C4-2B (cell line): ENCODE results near the gene MAP3K12.
A peak's percentile ranks its signal among the peaks of the same experiment; 100 is the strongest.

Experiments
- H3K27ac ChIP-seq: fragments of 450-650 bp; 2 replicates; pipeline ENCODE4 v1.5.1; 2017
- ZFX ChIP-seq: fragments of 450-650 bp; IDR thresholded peaks from 2 replicates; pipeline ENCODE4 v1.6.1; 2017
- TF ChIP-seq, protein P1 (sequence below): fragments of 450-650 bp; conservative IDR thresholded peaks from 2 replicates; pipeline ENCODE4 v1.5.1; 2017; ENCODE audit warnings: mild to moderate bottlenecking

MAP3K12 gene

DNA sequence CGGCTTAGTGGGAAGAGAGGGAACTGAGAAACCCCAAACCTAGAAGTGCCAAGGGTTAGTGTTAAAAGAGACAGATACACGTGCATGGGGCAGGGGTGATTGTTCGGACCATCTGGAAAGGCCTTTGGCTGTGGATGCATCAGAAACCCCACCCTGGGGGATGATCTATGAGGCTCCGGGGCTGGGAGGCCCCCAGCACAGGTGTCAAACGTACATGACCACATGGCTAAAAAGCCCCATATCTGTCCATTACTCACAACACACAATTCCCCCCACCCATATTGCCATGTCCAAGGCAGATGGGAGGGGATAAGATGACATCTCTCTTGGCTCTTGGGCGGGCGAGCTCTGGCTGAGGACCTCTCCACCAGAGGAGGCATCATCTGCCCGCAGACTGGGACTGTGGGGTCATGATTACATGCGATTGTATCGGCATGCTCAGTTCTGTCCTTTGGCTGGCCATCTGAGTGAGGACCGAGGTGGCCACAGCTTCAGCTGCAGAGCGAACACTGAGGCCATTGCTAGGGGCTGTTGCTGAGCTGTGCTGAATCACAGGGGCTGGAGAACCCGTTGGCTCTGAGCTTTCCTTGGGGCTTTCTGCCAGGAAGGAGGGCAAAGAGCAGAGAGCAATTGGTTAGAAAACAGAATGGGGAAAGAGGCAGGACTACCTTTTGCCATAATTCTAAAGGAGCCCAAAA lies 17.6 kb upstream of the MAP3K12 start:
- TF ChIP-seq, protein P1, sequence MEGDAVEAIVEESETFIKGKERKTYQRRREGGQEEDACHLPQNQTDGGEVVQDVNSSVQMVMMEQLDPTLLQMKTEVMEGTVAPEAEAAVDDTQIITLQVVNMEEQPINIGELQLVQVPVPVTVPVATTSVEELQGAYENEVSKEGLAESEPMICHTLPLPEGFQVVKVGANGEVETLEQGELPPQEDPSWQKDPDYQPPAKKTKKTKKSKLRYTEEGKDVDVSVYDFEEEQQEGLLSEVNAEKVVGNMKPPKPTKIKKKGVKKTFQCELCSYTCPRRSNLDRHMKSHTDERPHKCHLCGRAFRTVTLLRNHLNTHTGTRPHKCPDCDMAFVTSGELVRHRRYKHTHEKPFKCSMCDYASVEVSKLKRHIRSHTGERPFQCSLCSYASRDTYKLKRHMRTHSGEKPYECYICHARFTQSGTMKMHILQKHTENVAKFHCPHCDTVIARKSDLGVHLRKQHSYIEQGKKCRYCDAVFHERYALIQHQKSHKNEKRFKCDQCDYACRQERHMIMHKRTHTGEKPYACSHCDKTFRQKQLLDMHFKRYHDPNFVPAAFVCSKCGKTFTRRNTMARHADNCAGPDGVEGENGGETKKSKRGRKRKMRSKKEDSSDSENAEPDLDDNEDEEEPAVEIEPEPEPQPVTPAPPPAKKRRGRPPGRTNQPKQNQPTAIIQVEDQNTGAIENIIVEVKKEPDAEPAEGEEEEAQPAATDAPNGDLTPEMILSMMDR: no peak
- no peak for TF ChIP-seq ZFX
- no peak overlapping the region for H3K27ac ChIP-seq

DNA sequence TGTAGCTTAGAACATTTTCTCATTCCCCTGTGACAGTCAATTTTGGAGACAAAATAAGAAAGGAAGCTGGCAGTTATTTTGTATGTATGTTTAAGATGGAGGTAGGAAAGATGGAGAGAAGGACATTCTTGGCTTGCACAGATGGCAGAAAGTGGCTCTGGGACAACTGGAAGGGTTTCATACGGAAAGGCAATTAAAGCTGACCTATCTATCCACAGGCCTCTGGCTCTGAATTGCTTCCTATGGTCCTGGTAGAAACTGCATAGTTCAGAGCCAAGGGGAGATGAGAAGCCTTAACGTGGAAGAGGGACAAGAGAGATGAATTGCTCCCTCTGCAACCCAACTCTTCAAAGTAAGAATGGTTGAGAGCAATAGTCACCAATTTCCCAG lies 16.0 kb upstream of the MAP3K12 start:
- no peak for TF ChIP-seq ZFX
- TF ChIP-seq, protein P1: no peak
- H3K27ac ChIP-seq: no peak overlapping the region

DNA sequence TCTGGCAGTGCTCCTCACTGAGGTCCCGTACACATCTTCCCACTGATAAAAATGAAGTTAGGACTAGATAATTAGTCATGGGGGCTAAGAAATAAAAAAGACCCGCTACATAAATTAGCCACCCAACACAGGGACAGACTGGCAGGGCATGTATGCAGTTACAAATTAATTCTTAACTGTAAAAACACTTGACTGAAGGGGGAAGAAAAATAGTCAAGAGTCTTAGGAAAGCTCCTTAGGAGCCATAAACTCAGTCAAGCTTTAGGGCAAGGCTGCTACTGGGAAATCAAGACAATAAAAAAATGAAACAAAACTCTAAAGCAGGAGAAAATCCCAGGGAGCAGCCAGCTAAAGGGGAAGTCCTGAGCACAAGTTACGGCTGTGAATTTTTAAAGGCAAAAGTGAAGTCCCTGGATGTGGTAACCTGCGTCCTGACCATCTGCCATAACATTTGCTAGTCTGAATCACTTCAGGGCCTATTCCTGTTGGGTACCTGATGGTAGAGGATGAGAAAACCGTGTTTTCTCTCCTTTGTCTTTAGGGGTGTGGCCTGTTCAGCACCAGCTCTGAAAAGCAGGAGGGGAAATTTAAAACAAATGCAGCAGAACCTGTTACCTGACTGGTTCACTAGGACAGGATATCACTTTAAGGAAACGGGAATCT lies 15.5 kb upstream of the MAP3K12 start:
- TF ChIP-seq, protein P1: no peak
- no peak for TF ChIP-seq ZFX
- no peak overlapping the region for H3K27ac ChIP-seq

DNA sequence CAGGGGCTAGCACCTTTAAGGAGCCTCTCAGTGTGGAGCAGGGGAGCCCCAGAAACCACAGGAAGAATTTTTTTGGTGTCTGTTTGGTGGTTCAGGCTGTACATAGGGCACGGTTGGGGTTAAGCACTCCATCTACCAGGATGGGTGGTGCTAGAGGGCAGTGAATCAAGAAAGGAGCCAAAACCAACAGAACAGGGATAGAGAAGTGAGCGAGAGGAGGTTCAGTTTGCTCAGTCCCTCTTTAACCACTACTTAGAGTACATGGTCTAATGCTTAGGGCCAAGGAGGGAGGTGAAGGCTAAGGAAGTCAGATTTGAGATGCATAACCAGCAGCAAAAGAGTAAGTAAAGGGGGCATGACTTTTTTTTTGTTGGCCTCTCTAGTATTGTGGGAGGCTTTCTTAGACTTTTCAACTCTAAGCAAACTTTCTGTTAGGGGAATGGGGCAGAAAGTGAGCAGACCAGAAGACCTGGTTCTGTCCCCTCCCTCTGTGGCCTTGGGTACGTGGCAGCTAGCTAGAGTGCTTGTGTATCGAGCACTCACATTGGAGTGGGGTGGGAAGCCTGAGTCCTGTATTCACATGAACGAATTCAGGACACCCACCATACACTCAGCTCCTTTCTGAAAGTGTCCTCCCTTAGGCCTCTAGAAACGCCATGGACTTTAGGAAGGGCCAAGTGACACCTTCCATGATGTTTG lies 14.6 kb upstream of the MAP3K12 start:
- TF ChIP-seq, protein P1: no peak
- no peak for TF ChIP-seq ZFX
- no peak overlapping the region for H3K27ac ChIP-seq

DNA sequence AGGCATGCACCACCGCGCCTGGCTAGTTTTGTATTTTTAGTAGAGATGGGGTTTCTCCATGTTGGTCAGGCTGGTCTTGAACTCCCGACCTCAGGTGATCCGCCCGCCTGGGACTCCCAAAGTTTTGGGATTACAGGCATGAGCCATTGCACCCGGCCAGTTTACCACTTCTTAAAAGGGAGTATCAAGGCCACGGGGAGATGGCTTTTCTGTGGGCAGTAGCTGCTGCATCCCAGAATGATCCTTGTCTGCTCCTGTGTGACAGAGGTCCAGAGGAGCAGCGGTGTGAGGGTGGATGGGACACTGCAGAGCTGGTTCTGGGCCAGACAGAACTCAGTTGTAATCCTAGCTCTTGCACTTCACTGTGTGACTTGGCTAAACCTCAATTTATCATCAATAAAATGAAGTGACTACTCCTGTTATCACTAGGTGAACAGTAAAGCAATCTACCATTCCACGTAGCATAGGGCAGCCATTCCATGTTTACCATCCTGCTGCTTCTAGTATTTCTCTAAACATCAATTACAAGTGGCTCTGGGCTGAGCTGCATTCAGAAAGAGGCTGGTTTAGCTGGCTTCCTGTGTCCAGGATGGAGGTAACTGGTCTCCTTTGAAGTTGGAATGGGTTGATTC lies 11.0 kb upstream of the MAP3K12 start:
- peak overlapping the region; percentile 24; the same call in 1 of the 2 replicates for H3K27ac ChIP-seq
- TF ChIP-seq ZFX: no peak
- TF ChIP-seq, protein P1: no peak

DNA sequence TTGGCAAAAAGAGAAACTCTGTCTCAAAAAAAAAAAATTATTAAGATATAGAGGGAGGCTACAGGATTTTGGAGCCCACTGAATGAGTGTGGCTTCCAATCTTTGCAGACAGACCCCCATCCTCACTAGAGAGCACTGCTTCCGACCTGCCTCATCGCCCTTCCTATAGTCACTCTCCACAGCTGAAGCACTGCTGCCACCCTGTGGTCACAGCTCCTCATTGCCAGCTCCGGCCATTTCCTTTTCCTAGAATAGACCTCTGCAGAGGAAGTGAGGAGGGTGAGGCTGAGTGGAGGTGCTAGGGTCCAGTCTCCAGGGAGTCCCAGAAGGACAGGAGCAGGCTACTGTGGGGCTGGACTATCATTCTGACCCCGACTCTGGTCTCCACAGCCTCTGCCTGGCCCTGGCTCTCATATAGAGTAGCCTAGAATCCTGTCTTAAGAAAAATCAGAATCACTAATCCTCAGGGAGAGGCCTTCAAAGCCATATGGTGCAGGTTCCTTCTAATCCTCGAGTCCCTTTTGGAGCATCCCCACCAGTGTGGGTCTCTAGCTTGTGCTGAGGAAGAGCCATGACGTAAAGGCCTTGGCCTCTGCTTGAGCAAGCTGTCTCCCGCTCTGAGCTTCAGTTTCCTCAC lies 9.4 kb upstream of the MAP3K12 start:
- no peak overlapping the region for H3K27ac ChIP-seq
- TF ChIP-seq, protein P1: peak; percentile 97
- TF ChIP-seq ZFX: no peak
